GM12801 (cell line): Measurements from ENCODE around the gene LRRFIP1.

Experiments used
- CTCF ChIP-seq: IDR thresholded peaks from one replicate; pipeline ENCODE4 v1.5.1; 2011; ENCODE audit warnings: control low read depth; ENCODE audit not compliant: insufficient read length; ENCODE audit errors: extremely low read depth

LRRFIP1 gene

GRCh38 chr2:237725661-237726060, 98.3 kb downstream of the LRRFIP1 start:
- no peak for TF ChIP-seq CTCF

- no peak for TF ChIP-seq CTCF
These were observed 99.0 kb downstream of the LRRFIP1 start for GRCh38 chr2:237726401-237726830.

GRCh38 chr2:237727363-237727762, 100.0 kb downstream of the LRRFIP1 start:
- TF ChIP-seq CTCF, result no peak

- TF ChIP-seq CTCF, result no peak
These were observed 102.5 kb downstream of the LRRFIP1 start for GRCh38 chr2:237729681-237730475.

- TF ChIP-seq CTCF, result no peak
These were observed 104.3 kb downstream of the LRRFIP1 start for GRCh38 chr2:237731663-237732062.

- no peak for TF ChIP-seq CTCF
These were observed 104.7 kb downstream of the LRRFIP1 start for GRCh38 chr2:237732070-237732469.

GRCh38 chr2:237732790-237733381, 105.5 kb downstream of the LRRFIP1 start:
- TF ChIP-seq CTCF, result no peak
